Dendritic cell treated with granulocyte-macrophage colony-stimulating factor and Interleukin-4, amounts not matched to agents 40 ng/mL and 50 ng/mL, for 4 days (primary cell): ENCODE results near the gene GLYR1.

Source experiments
- H3K27ac Mint-ChIP-seq: one replicate; pipeline ENCODE4 v1.8.0; 2022; ENCODE audit warnings: mild to moderate bottlenecking, mixed read lengths
- H3K27me3 Mint-ChIP-seq: one replicate; pipeline ENCODE4 v1.8.0; 2022; ENCODE audit warnings: mild to moderate bottlenecking, mixed read lengths
- H3K36me3 Mint-ChIP-seq: one replicate; pipeline ENCODE4 v1.8.0; 2022; ENCODE audit warnings: low read depth, mixed read lengths
- H3K4me1 Mint-ChIP-seq: one replicate; pipeline ENCODE4 v1.8.0; 2022; ENCODE audit warnings: low read depth, mixed read lengths
- H3K4me3 Mint-ChIP-seq: one replicate; pipeline ENCODE4 v1.8.0; 2022; ENCODE audit warnings: mild to moderate bottlenecking, moderate library complexity, mixed read lengths
- H3K9me3 Mint-ChIP-seq: one replicate; pipeline ENCODE4 v1.8.0; 2022; ENCODE audit warnings: mixed read lengths
- intact Hi-C: fragments of 100-400 bp; cut with micrococcal nuclease; formaldehyde crosslinking; loops from one replicate; pipeline ENCODE4 v1.15.0; 2022

The GLYR1 gene

DNA sequence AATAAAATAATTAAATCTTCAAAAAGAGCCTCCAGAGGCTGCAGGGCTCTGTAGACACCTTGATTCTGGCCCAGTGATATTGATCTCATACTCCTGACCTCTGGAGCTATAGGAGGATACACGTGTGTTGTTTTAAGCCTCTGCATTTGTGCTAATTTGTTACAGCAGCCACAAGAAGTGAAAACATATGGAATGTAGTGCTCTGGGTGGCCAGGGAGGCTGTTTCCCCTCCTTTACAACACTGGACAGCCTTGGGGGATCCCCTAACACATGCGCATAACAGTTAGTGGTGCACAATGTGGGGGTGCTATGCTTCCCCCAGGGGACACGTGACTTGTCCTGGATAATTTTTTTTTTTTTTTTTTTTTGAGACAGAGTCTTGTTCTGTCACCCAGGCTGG, 75.4 kb downstream of the GLYR1 start:
- intact Hi-C loops, result no loop called here
- Mint-ChIP-seq H3K27me3 (no peaks in the 10 kb centered on the region), H3K27ac (no peak overlapping the region), H3K4me1 (peaks cover 32% of the 10 kb centered on the region), H3K36me3 (peaks cover 6% of the 10 kb centered on the region), H3K4me3 (no peak overlapping the region), H3K9me3 (no peaks in the 10 kb centered on the region)

GRCh38 chr16:4769306-4769638, 77.8 kb downstream of the GLYR1 start:
- Mint-ChIP-seq H3K9me3 (no peaks in the 10 kb centered on the region), H3K4me3 (peak overlapping the region; percentile 89), H3K4me1 (peaks cover 43% of the 10 kb centered on the region), H3K27me3 (no peaks in the 10 kb centered on the region), H3K27ac (peak overlapping the region; percentile 90), H3K36me3 (peaks cover 20% of the 10 kb centered on the region)
- intact Hi-C loops, result loop anchor here (5.0 kb wide), 1 partner anchor 188 kb away; the partner anchor contains the start of gene SEC14L5

GRCh38 chr16:4768549-4769305, 78.4 kb downstream of the GLYR1 start:
- Mint-ChIP-seq H3K27me3 (no peaks in the 10 kb centered on the region), H3K27ac (peak overlapping the region; percentile 90), H3K9me3 (no peaks in the 10 kb centered on the region), H3K36me3 (peaks cover 25% of the 10 kb centered on the region), H3K4me1 (peaks cover 44% of the 10 kb centered on the region), H3K4me3 (peak overlapping the region; percentile 89)
- intact Hi-C loops, result loop anchor here (1.0 to 5.0 kb wide), 3 partner anchors 34 to 189 kb away; partner anchors contain the start of genes ANKS3, DNAAF8 and SEC14L5

GRCh38 chr16:4767872-4768548, 79.1 kb downstream of the GLYR1 start:
- H3K36me3 Mint-ChIP-seq, result peaks cover 33% of the 10 kb centered on the region
- no peaks in the 10 kb centered on the region for H3K9me3 Mint-ChIP-seq
- H3K27ac Mint-ChIP-seq, result peak overlapping the region; percentile 90
- H3K4me3 Mint-ChIP-seq, result peak overlapping the region; percentile 89
- intact Hi-C loops, result loop anchor here (1.0 to 5.0 kb wide), 4 partner anchors 34 to 189 kb away; partner anchors contain the start of genes ANKS3, DNAAF8, GLYR1 and SEC14L5
- H3K27me3 Mint-ChIP-seq, result no peaks in the 10 kb centered on the region
- peaks cover 48% of the 10 kb centered on the region for H3K4me1 Mint-ChIP-seq

- no peaks in the 10 kb centered on the region for H3K27me3 Mint-ChIP-seq
- H3K4me1 Mint-ChIP-seq, result peaks cover 53% of the 10 kb centered on the region
- peaks cover 42% of the 10 kb centered on the region for H3K36me3 Mint-ChIP-seq
- intact Hi-C loops, result loop anchor here (1.0 to 5.0 kb wide), 2 partner anchors 80 to 190 kb away; partner anchors contain the start of genes GLYR1, SEC14L5 and UBN1
- no peaks in the 10 kb centered on the region for H3K9me3 Mint-ChIP-seq
- H3K27ac Mint-ChIP-seq, result peak within 1 kb of the TSS; percentile 90
- peak within 1 kb of the TSS; percentile 89 for H3K4me3 Mint-ChIP-seq
These were observed 80.0 kb downstream of the GLYR1 start, which contains the start of gene ZNF500 for GRCh38 chr16:4766875-4767628. Gene ZNF500, minus strand, starts transcription at chr16:4767162. Its CDS starts 1,184 bp downstream, at chr16:4765978.

- Mint-ChIP-seq H3K4me1 (peaks cover 53% of the 10 kb centered on the region), H3K9me3 (no peaks in the 10 kb centered on the region), H3K27ac (peak overlapping the region; percentile 90), H3K4me3 (peak overlapping the region; percentile 81), H3K27me3 (no peaks in the 10 kb centered on the region), H3K36me3 (peaks cover 55% of the 10 kb centered on the region)
- intact Hi-C loops, result loop anchor here (5.0 kb wide), 1 partner anchor 192 kb away; the partner anchor contains the start of gene SEC14L5
These were observed 81.3 kb downstream of the GLYR1 start for GRCh38 chr16:4765511-4766474.

DNA sequence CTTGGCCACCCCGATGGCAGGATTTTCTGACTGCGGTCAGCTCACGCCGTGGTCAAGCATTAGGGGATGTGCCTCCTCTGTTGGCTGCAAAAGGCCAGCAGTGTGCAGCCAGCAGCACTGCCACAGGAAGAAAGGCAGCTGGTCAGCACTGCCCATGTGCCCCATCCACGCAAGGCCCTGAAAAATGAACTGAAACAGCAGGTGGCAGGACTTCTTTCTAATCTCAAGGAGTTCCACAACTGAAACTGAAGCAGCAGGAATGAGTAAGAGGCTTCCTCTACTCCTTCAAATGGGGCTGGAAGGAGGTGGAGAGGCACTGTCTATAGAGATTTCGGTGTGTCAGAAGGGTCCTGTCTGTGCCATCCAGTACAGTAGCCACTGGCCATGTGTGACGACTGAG, 83.3 kb downstream of the GLYR1 start:
- intact Hi-C loops, result no loop called here
- Mint-ChIP-seq H3K36me3 (peaks cover 75% of the 10 kb centered on the region), H3K27me3 (no peaks in the 10 kb centered on the region), H3K9me3 (no peaks in the 10 kb centered on the region), H3K4me3 (no peak overlapping the region), H3K27ac (peak overlapping the region; percentile 45), H3K4me1 (peaks cover 44% of the 10 kb centered on the region)

DNA sequence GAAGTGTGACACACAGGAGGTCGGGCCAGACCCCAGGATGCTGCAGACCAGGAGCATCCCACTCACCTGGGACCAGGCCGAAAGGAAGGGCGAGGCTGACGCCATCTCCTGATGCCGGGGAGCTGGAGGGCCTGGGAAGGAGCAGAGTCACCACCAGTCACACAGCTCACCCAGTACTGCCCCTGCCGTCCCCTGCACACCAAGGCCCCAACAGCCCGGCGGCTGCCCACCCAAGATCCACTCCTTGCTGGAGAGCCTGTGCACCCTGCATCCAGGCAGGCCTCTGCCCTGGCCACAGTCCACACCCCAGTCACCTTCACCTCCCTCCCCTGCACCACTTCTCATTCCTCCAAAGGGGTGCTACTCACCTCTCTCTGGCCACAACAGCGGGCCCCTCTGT, 84.9 kb downstream of the GLYR1 start:
- intact Hi-C loops, result no loop called here
- H3K9me3 Mint-ChIP-seq, result no peaks in the 10 kb centered on the region
- H3K36me3 Mint-ChIP-seq, result peaks cover 85% of the 10 kb centered on the region
- no peak overlapping the region for H3K27ac Mint-ChIP-seq
- H3K4me1 Mint-ChIP-seq, result peaks cover 34% of the 10 kb centered on the region
- no peak overlapping the region for H3K4me3 Mint-ChIP-seq
- no peaks in the 10 kb centered on the region for H3K27me3 Mint-ChIP-seq

GRCh38 chr16:4760221-4760910, 86.7 kb downstream of the GLYR1 start:
- peaks cover 7% of the 10 kb centered on the region for H3K9me3 Mint-ChIP-seq
- H3K4me1 Mint-ChIP-seq, result peaks cover 21% of the 10 kb centered on the region
- H3K4me3 Mint-ChIP-seq, result no peak overlapping the region
- peaks cover 99% of the 10 kb centered on the region for H3K36me3 Mint-ChIP-seq
- H3K27ac Mint-ChIP-seq, result no peak overlapping the region
- no peaks in the 10 kb centered on the region for H3K27me3 Mint-ChIP-seq
- intact Hi-C loops, result no loop called here

- Mint-ChIP-seq H3K4me3 (no peak overlapping the region), H3K9me3 (peaks cover 11% of the 10 kb centered on the region), H3K27me3 (no peaks in the 10 kb centered on the region), H3K36me3 (peaks cover 100% of the 10 kb centered on the region), H3K4me1 (no peaks in the 10 kb centered on the region), H3K27ac (no peak overlapping the region)
- intact Hi-C loops, result no loop called here
These were observed 91.4 kb downstream of the GLYR1 start for GRCh38 chr16:4755687-4756086.

DNA sequence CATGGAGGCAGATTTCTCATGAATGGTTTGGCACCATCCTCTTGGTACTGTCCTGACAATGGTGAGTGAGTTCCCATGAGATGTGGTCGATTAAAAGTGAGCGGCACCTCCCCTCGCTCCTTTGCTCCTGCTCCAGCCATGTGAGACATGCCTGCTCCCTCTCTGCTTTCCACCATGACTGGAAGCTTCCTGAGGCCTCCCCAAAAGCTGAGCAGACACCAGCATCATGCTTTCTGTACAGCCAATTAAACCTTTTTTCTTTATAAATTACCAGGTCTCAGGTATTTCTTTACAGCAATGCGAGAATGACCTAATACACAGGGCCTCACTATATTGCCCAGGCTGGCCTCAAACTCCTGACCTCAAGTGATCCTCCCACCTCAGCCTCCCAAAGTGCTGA, 92.2 kb downstream of the GLYR1 start:
- no peaks in the 10 kb centered on the region for H3K27me3 Mint-ChIP-seq
- intact Hi-C loops, result no loop called here
- H3K36me3 Mint-ChIP-seq, result peaks cover 100% of the 10 kb centered on the region
- H3K9me3 Mint-ChIP-seq, result peaks cover 11% of the 10 kb centered on the region
- no peaks in the 10 kb centered on the region for H3K4me1 Mint-ChIP-seq
- no peak overlapping the region for H3K27ac Mint-ChIP-seq
- no peak overlapping the region for H3K4me3 Mint-ChIP-seq

DNA sequence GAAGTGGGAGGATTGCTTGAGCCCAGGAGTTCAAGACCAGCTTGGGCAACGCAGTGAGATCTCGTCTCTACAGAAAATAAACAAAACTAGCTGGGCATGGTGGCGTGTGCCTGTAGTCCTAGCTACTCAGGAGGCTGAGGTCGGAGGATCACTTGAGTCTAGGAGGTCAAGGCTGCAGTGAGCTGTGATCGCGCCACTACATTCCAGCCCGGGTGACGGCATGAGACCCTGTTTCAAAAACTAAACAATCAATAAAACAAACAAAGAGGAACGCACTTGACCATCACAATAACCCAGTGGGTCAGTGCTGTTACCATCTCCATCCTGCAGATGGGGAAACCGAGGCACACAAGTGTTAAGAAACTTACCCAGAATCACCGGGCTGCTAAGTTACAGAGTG, 93.9 kb downstream of the GLYR1 start:
- H3K36me3 Mint-ChIP-seq, result peaks cover 100% of the 10 kb centered on the region
- intact Hi-C loops, result no loop called here
- no peak overlapping the region for H3K4me3 Mint-ChIP-seq
- H3K4me1 Mint-ChIP-seq, result no peaks in the 10 kb centered on the region
- H3K27ac Mint-ChIP-seq, result no peak overlapping the region
- no peaks in the 10 kb centered on the region for H3K27me3 Mint-ChIP-seq
- peaks cover 11% of the 10 kb centered on the region for H3K9me3 Mint-ChIP-seq
